ENCODE measurements around the gene CNKSR3.

DNA sequence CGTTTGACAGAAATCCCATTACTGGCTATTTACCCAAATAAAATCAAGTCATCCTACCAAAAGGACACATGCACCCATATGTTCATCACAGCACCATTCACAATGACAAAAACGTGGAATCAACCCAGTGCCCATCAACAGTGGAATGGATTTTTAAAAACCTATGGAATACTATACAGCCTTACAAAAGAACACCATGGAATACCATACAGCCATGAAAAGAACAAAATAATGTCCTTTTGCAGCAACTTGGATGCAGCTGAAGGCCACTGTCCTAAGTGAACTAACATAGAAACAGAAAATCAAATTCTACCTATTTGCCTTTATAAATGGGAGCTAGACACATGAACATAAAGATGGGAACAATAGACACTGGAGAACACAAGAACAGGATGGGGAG, 136.5 kb downstream of the CNKSR3 start:
- no peak for TF ChIP-seq POLR2AphosphoS5 (IDR thresholded peaks at IDR 0.05; ENCODE audit: low read depth)
- no peak for TF ChIP-seq CTCF (conservative IDR thresholded peaks at IDR 0.05; ENCODE audit: low read depth in 2 of 2)
- TF ChIP-seq CREB1 (CRISPR knock-in tag; IDR thresholded peaks at IDR 0.05; ENCODE audit: low read depth), result no peak
- TF ChIP-seq NANOG (IDR thresholded peaks at IDR 0.05; ENCODE audit: borderline replicate concordance), result no peak
- TF ChIP-seq, protein P1, sequence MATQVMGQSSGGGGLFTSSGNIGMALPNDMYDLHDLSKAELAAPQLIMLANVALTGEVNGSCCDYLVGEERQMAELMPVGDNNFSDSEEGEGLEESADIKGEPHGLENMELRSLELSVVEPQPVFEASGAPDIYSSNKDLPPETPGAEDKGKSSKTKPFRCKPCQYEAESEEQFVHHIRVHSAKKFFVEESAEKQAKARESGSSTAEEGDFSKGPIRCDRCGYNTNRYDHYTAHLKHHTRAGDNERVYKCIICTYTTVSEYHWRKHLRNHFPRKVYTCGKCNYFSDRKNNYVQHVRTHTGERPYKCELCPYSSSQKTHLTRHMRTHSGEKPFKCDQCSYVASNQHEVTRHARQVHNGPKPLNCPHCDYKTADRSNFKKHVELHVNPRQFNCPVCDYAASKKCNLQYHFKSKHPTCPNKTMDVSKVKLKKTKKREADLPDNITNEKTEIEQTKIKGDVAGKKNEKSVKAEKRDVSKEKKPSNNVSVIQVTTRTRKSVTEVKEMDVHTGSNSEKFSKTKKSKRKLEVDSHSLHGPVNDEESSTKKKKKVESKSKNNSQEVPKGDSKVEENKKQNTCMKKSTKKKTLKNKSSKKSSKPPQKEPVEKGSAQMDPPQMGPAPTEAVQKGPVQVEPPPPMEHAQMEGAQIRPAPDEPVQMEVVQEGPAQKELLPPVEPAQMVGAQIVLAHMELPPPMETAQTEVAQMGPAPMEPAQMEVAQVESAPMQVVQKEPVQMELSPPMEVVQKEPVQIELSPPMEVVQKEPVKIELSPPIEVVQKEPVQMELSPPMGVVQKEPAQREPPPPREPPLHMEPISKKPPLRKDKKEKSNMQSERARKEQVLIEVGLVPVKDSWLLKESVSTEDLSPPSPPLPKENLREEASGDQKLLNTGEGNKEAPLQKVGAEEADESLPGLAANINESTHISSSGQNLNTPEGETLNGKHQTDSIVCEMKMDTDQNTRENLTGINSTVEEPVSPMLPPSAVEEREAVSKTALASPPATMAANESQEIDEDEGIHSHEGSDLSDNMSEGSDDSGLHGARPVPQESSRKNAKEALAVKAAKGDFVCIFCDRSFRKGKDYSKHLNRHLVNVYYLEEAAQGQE (IDR thresholded peaks at IDR 0.05; ENCODE audit: unreplicated experiment), result no peak
- no peak for TF ChIP-seq EZH2phosphoT487 (IDR thresholded peaks at IDR 0.05; ENCODE audit: unreplicated experiment)

Measured in GM23338 (cell line).